A549 (cell line): ENCODE measurements around the gene BICRA. TPM values are rescaled to one million over a fixed set of nuclear protein-coding genes. Genes with fewer than 3 reads are reported as not detected.

Source experiments
- ATAC-seq, 2 experiments: fragments of 200-7000 bp in 1 of 2; fragments of >200 bp in 1 of 2; cut with Nextera tagmentation in 1 of 2; cut with Tn5 transposase in 1 of 2; 3 replicates each; pipeline versions ENCODE4 v1.8.0 to v1.9.1; 2018 to 2020; ENCODE audit warnings: mild to moderate bottlenecking in 1 of 2, moderate library complexity in 1 of 2
- CTCF ChIA-PET: fragments of 300-600 bp; sonication (Branson Sonifier 250); formaldehyde crosslinking; extraction: SDS; loops from one replicate; lab custom pipeline; 2021; ENCODE audit warnings: antibody characterized with exemption, inconsistent platforms; lab: Yijun Ruan, JAX
- POLR2A ChIA-PET: fragments of 350-600 bp; formaldehyde crosslinking; extraction: SDS; loops from one replicate; lab custom pipeline; 2021; ENCODE audit warnings: antibody characterized with exemption, inconsistent platforms; lab: Yijun Ruan, JAX
- DNase-seq, 2 experiments: peaks; one replicate each; pipeline versions ENCODE4 v3.0.0 to v3.0.0-alpha.2; 2011 to 2016; ENCODE audit warnings: low read depth in 1 of 2, low spot score in 1 of 2
- FAIRE-seq: peaks from 2 replicates; lab custom pipeline; 2011; peaks lifted over from hg19 to GRCh38; lab: Jason Lieb, UNC
- H3K27ac ChIP-seq, 2 experiments: fragments of >200 bp; sonication (Bioruptor Twin); formaldehyde crosslinking; 3 replicates each; pipeline ENCODE4 v1.5.1; 2016 to 2017
- H3K4me1 ChIP-seq: fragments of >200 bp; sonication (Bioruptor Twin); formaldehyde crosslinking; 3 replicates; pipeline ENCODE4 v1.6.1; 2016
- H3K4me2 ChIP-seq: fragments of >200 bp; sonication (Bioruptor Twin); formaldehyde crosslinking; 3 replicates; pipeline ENCODE4 v1.6.1; 2016
- H3K4me3 ChIP-seq: fragments of >200 bp; sonication (Bioruptor Twin); formaldehyde crosslinking; 3 replicates; pipeline ENCODE4 v1.5.1; 2016
- H3K9me3 ChIP-seq: fragments of >200 bp; sonication (Bioruptor Twin); formaldehyde crosslinking; 3 replicates; pipeline ENCODE4 v1.6.1; 2016
- CEBPB ChIP-seq, 2 experiments: fragments of >200 bp in 1 of 2; sonication (Bioruptor Twin) in 1 of 2; formaldehyde crosslinking in 1 of 2; IDR thresholded peaks; 2 replicates each; pipeline ENCODE4 v1.6.1; 2012 to 2016
- CTCF ChIP-seq: fragments of >200 bp; sonication (Bioruptor Twin); formaldehyde crosslinking; IDR thresholded peaks from 3 replicates; pipeline ENCODE4 v1.5.1; 2016
- HEYL ChIP-seq: fragments of 250-450 bp; sonication (Bioruptor Pico); IDR thresholded peaks from 2 replicates; pipeline ENCODE4 v1.8.0; 2021; ENCODE audit warnings: mild to moderate bottlenecking, moderate library complexity
- JUNB ChIP-seq: fragments of >200 bp; sonication (Bioruptor Twin); formaldehyde crosslinking; IDR thresholded peaks from 2 replicates; pipeline ENCODE4 v1.6.1; 2016
- KDM1A ChIP-seq: fragments of 200-600 bp; sonication (generic); IDR thresholded peaks from 2 replicates; pipeline ENCODE4 v1.6.1; 2016; ENCODE audit warnings: low read depth, mild to moderate bottlenecking
- MAX ChIP-seq: IDR thresholded peaks from 2 replicates; pipeline ENCODE4 v1.6.1; 2012
- MAZ ChIP-seq: fragments of 150-350 bp; IDR thresholded peaks from 2 replicates; pipeline ENCODE4 v1.6.1; 2014; ENCODE audit warnings: antibody characterized with exemption, low read depth, low read length, borderline replicate concordance
- MYC ChIP-seq: IDR thresholded peaks from 2 replicates; pipeline ENCODE4 v1.6.1; 2012; ENCODE audit warnings: mild to moderate bottlenecking, inconsistent platforms, low read length, improper control_type of control experiment, borderline replicate concordance
- RAD21 ChIP-seq, 2 experiments: fragments of >200 bp in 1 of 2; sonication (Bioruptor Twin) in 1 of 2; formaldehyde crosslinking in 1 of 2; IDR thresholded peaks in 1 of 2; conservative IDR thresholded peaks in 1 of 2; 2 replicates in 1 of 2; 3 replicates in 1 of 2; pipeline ENCODE4 v1.6.1; 2012 to 2018; ENCODE audit warnings: inconsistent platforms in 1 of 2
- RARB ChIP-seq: fragments of 250-450 bp; sonication (Bioruptor Pico); IDR thresholded peaks from 2 replicates; pipeline ENCODE4 v1.8.0; 2021; ENCODE audit warnings: mild to moderate bottlenecking, moderate library complexity
- REST ChIP-seq: fragments of 200-600 bp; sonication (generic); IDR thresholded peaks from 2 replicates; pipeline ENCODE4 v1.6.1; 2016; ENCODE audit warnings: antibody characterized with exemption, mild to moderate bottlenecking, moderate library complexity
- RNF2 ChIP-seq: fragments of 200-600 bp; sonication (generic); IDR thresholded peaks from 2 replicates; pipeline ENCODE4 v1.6.1; 2016; ENCODE audit warnings: low read depth, mild to moderate bottlenecking, antibody characterized with exemption, moderate library complexity, borderline replicate concordance
- SMC3 ChIP-seq: fragments of >200 bp; sonication (Bioruptor Twin); formaldehyde crosslinking; IDR thresholded peaks from 3 replicates; pipeline ENCODE4 v1.6.1; 2018; ENCODE audit warnings: inconsistent platforms
- ZFP36 ChIP-seq: fragments of 450-650 bp; IDR thresholded peaks from 2 replicates; pipeline ENCODE4 v1.6.1; 2014; ENCODE audit warnings: borderline replicate concordance; ENCODE audit not compliant: partially characterized antibody
- WGBS: methylation state at CpG from one replicate; pipeline ENCODE4 v1.1.6; 2017; ENCODE audit errors: missing lambda C conversion rate; 5-methylcytosine and 5-hydroxymethylcytosine counted together
- polyA plus RNA-seq, 4 experiments: library from polyadenylated mRNA; depleted of rRNA in 3 of 4; stranded (reverse); fragments of >200 nt; fragmentation: RNase III in 1 of 4; extraction: RNeasy Plus Mini Kit Qiagen cat#74134 plus additional on column Dnase treatment in 1 of 4; gene quantifications; 2 replicates in 3 of 4; 3 replicates in 1 of 4; pipeline ENCODE4 v1.2.3, GENCODE V29; 2011 to 2017

Gene BICRA
- polyA plus RNA-seq, 2 of the 4 experiments (the other 2 are of a cell fraction) = 0.83 to 12.4 TPM

- Histone ChIP-seq H3K4me1 (peaks cover 9% of the 10 kb centered on the region), H3K9me3 (no peaks in the 10 kb centered on the region), H3K27ac (no peak overlapping the region), H3K4me3 (no peak overlapping the region), H3K4me2 (no peak overlapping the region)
- CTCF ChIA-PET = interaction anchor here (0.6 to 23.3 kb wide), 62 partner anchors 12 to 366 kb away, joined by 3 to 1389 read pairs (median 5); partner anchors contain the start of genes EHD2, KPTN, NAPA and NOP53
- FAIRE-seq (no peak), DNase-seq (peak; percentile 73 to 93), ATAC-seq (peak; percentile 64 to 84)
- POLR2A ChIA-PET = interaction anchor here (0.6 to 0.7 kb wide), 2 partner anchors 24 to 99 kb away, joined by 3 to 4 read pairs; no protein-coding TSS in a partner anchor
- 39% methylated on average over 9 of the region's 9 CpGs for WGBS
- no peak for TF ChIP-seq RARB
- TF ChIP-seq KDM1A = no peak
- TF ChIP-seq RAD21 (conservative IDR thresholded peaks at IDR 0.05 in 1 of 2, IDR thresholded peaks at IDR 0.05 in 1 of 2) = peak; percentile 75 to 80
- peak; percentile 78; the same call in 1 of the 2 replicates for TF ChIP-seq MAZ
- TF ChIP-seq REST = no peak
- peak; percentile 87 for TF ChIP-seq CTCF
- TF ChIP-seq RNF2 = no peak
- no peak for TF ChIP-seq MYC
- no peak for TF ChIP-seq JUNB
- peak; percentile 65 for TF ChIP-seq SMC3
- no peak for TF ChIP-seq CEBPB (IDR thresholded peaks at IDR 0.05)
- peak; percentile 31; the same call in 1 of the 2 replicates for TF ChIP-seq MAX
These were observed 90.5 kb downstream of the BICRA start for GRCh38 chr19:47699360-47699917.

- H3K9me3 ChIP-seq = no peaks in the 10 kb centered on the region
- ATAC-seq = no peak
- H3K4me2 ChIP-seq = no peak overlapping the region
- no peak for DNase-seq
- no peak overlapping the region for H3K27ac ChIP-seq
- ChIA-PET POLR2A (no interaction called here), CTCF (interaction anchor here (0.9 to 23.3 kb wide), 10 partner anchors 11 to 264 kb away, joined by 3 to 1389 read pairs (median 50); partner anchors contain the start of genes EHD2, NAPA and NOP53)
- H3K4me3 ChIP-seq = no peak overlapping the region
- peaks cover 9% of the 10 kb centered on the region for H3K4me1 ChIP-seq
- FAIRE-seq = no peak
- 94% methylated on average over 43 of the region's 43 CpGs for WGBS
- TF ChIP-seq HEYL (no peak), ZFP36 (no peak)
These were observed 92.2 kb downstream of the BICRA start for GRCh38 chr19:47700934-47701716.
